ENCODE results near the gene ADIPOQ. TPM values are rescaled to one million over a fixed set of nuclear protein-coding genes. Genes with fewer than 3 reads are reported as not detected.
"Not testable (repeated sequence)": the region's sequence is repeated elsewhere in the genome, so short reads cannot be mapped to it uniquely, and the experiment has no call there.

Gene ADIPOQ
- total RNA-seq, 2 experiments from 2014 or later = not detected

DNA sequence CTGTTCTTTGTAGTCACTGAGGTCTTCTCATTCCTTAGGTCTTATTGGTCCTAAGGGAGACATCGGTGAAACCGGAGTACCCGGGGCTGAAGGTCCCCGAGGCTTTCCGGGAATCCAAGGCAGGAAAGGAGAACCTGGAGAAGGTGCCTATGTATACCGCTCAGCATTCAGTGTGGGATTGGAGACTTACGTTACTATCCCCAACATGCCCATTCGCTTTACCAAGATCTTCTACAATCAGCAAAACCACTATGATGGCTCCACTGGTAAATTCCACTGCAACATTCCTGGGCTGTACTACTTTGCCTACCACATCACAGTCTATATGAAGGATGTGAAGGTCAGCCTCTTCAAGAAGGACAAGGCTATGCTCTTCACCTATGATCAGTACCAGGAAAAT, 11.6 kb downstream of the ADIPOQ start:
- POLR2A ChIA-PET = no interaction called here
- CTCF ChIA-PET = interaction anchor here (1.2 to 1.5 kb wide), 2 partner anchors 77 to 311 kb away, joined by 3 read pairs; no protein-coding TSS in a partner anchor

GRCh38 chr3:186854954-186855353, 12.4 kb downstream of the ADIPOQ start:
- ChIA-PET POLR2A (no interaction called here), CTCF (interaction anchor here (0.7 kb wide), 1 partner anchor 178 kb away, joined by 3 read pairs; no protein-coding TSS in a partner anchor)

GRCh38 chr3:186857743-186858142, 15.2 kb downstream of the ADIPOQ start:
- CTCF ChIA-PET = interaction anchor here (0.6 to 2.0 kb wide), 2 partner anchors 73 to 308 kb away, joined by 3 to 6 read pairs; partner anchors contain the start of gene ST6GAL1
- POLR2A ChIA-PET = no interaction called here

DNA sequence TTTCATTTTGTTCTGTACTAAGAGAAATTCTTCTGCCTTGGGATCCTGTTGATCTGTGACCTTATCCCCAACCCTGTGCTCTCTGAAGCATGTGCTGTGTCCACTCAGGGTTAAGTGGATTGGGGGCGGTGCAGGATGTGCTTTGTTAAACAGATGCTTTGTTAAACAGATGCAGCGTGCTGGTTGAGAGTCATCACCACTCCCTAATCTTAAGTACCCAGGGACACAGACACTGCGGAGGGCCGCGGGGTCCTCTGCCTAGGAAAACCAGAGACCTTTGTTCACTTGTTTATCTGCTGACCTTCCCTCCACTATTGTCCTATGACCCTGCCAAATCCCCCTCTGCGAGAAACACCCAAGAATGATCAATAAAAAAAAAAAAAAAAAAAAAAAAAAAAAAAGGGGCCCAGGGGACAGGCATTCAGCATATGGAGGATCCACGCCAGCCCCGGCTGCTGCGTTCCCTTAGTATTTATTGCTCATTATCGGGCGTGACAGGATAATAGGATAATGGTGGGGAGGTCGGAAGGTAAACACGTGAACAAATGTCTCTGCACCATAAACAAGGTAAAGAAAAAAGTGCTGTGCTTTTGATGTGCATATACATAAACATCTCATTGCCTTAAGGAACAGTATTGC, 22.8 kb downstream of the ADIPOQ start:
- POLR2A ChIA-PET, CTCF ChIA-PET: not testable (repeated sequence)

- CTCF ChIA-PET, POLR2A ChIA-PET: not testable (repeated sequence)
Observed at GRCh38 chr3:186866095-186866494, 23.6 kb downstream of the ADIPOQ start.

GRCh38 chr3:186869253-186870100, 27.0 kb downstream of the ADIPOQ start:
- ChIA-PET CTCF (no interaction called here), POLR2A (no interaction called here)

DNA sequence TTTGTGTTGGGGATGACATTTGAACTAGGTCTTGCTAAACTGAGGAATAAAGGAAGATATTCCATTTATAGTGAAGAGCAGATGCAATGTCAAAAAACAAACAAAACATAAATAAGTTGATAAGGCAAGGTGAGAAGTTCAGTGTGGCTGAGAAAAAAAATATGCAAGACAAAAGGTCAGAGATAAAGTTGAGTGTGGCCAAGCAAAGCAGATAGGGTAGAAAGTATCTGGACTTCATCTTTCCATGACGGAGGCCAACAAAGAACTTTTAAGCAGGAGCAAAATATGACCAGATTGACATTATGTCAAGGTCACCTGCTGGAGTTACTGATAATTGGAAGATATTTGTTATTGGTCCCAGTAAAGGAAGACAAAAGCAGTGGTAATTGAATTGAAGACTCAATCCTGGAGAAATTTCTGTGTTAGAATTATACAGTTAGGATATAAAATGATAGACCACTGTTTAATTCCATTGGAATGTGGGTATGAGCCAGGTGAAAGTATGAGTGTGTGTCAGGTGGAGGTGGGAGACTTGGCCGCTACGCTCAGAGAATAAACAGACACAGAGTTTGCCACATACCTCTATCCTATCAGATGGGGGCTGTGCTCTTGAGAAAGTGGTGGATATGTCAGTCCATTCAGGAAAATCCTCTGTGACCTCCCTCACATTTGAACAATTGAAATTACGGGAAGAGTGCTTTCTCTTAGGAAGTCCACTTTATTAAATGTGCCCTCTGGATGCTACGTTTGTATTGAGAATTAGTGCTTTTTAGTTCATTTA, 28.1 kb downstream of the ADIPOQ start:
- ChIA-PET POLR2A (no interaction called here), CTCF (interaction anchor here (0.7 kb wide), 1 partner anchor 9 kb away, joined by 3 read pairs; no protein-coding TSS in a partner anchor)

DNA sequence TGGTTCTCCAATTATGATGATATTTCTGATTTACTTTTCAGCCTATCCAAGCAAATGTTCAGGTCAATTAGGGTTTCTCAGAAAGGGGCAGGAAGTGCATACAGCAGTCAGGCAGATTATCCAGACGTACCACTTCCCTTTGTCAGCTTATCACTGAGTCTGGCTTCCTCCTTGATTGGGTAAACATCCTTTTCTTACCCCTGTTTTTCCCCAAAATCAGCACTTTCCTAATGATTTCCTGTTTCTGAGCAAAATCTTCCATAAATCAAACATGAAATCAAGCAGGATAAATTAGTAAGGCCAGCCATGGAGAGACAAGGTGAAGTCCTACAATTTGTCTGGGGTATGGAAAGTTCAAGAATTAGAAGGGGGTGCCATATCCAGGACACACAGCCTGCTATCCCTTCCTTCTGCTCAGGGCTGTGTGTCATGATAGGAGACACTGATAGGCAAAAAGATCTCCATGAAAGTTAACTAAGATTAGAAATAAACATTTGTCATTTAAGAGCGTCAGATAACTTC, 29.0 kb downstream of the ADIPOQ start:
- ChIA-PET POLR2A (no interaction called here), CTCF (interaction anchor here (0.7 kb wide), 1 partner anchor 10 kb away, joined by 3 read pairs; no protein-coding TSS in a partner anchor)

DNA sequence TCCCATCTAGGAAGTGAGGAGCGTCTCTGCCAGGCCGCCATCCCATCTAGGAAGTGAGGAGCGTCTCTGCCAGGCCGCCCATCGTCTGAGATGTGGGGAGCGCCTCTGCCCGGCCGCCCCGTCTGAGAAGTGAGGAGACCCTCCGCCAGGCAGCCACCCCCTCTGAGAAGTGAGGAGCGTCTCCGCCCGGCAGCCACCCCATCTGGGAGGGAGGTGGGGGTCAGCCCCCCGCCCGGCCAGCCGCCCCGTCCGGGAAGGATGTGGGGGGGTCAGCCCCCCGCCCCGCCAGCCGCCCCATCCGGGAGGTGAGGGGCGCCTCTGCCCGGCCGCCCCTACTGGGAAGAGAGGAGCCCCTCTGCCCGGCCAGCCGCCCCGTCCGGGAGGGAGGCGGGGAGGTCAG, 31.3 kb downstream of the ADIPOQ start:
- POLR2A ChIA-PET, CTCF ChIA-PET: not testable (repeated sequence)

- CTCF ChIA-PET, POLR2A ChIA-PET: not testable (repeated sequence)
Observed at GRCh38 chr3:186874216-186874615, 31.7 kb downstream of the ADIPOQ start.

DNA sequence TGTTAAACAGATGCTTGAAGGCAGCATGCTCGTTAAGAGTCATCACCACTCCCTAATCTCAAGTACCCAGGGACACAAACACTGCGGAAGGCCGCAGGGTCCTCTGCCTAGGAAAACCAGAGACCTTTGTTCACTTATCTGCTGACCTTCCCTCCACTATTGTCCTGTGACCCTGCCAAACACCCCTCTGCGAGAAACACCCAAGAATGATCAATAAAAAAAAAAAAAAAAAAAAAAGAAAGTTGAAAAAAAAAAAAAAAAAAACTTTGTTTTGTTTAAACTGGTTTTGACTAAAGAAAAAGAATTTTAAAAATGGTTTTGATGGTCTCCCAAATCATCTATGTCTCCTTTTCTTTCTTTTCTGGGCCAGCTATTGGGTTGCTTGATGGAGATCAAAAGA, 32.3 kb downstream of the ADIPOQ start:
- CTCF ChIA-PET = interaction anchor here (0.7 kb wide), 2 partner anchors 57 to 1241 kb away, joined by 3 to 4 read pairs; no protein-coding TSS in a partner anchor
- POLR2A ChIA-PET = not testable (repeated sequence)

DNA sequence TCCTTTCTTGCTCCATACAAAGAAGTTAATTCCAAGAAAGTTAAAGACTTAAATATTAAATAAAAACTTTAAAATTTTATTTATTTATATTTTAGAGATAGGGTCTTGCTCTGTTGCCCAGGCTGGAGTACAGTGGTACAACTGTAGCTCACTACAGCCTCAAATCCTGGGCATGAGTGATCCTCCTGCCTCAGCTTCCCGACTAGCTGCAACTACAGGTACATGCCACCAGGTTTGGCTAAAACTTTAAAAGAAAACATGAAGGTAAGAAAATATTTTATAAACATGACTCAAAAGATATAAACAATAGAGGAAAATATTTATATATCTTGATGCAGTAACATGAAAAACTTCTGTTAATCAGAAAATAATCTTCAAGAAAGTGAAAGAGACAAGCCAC, 33.2 kb downstream of the ADIPOQ start:
- POLR2A ChIA-PET = no interaction called here
- CTCF ChIA-PET = no interaction called here

DNA sequence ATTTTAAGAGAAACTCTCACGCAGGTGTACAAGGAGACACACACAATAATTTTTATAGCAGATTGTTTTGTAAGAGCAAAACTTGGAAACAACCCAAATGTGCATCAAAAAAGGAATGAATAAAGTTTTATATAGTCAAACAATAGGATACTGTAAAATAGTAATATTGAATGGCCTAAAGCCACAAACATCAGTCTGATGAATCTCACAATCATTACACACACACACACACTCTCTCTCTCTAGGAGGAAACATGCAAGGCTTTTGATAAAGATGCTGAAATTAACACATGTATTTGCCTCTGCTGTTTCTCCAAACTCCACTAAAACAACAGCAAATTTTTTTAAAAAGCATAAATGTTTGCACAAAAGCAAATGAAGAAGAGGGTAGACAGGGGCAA, 37.3 kb downstream of the ADIPOQ start:
- POLR2A ChIA-PET = interaction anchor here (0.6 to 1.8 kb wide), 4 partner anchors 51 to 126 kb away, joined by 3 to 5 read pairs (median 4); partner anchors contain the start of gene ST6GAL1
- CTCF ChIA-PET = interaction anchor here (1.2 to 2.9 kb wide), 4 partner anchors 17 to 259 kb away, joined by 4 to 11 read pairs (median 6); partner anchors contain the start of gene RPL39L

DNA sequence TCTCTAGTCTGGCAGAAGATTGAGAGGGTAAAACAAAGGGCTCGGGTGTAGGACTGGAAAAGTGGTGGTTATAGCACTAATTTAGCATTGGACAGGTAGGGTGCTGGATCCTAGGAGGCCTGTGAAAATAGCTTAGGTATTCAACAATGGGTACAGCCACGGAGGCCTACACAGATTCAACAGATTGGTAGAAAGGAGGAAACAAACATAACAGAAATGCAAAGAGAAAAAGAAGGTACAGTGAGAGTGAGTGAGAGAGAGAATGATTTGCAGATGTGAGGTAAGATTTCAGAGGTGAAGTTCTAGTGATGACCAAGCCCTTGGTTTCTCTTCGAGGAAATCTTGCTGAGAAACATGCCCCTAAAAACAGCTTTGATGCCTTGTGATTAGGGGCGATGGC, 37.9 kb downstream of the ADIPOQ start:
- POLR2A ChIA-PET = interaction anchor here (0.6 to 1.8 kb wide), 5 partner anchors 50 to 126 kb away, joined by 3 to 8 read pairs (median 4); partner anchors contain the start of gene ST6GAL1

GRCh38 chr3:186882150-186882524, 39.6 kb downstream of the ADIPOQ start:
- ChIA-PET POLR2A (interaction anchor here (0.9 to 1.0 kb wide), 2 partner anchors 22 to 99 kb away, joined by 3 read pairs; partner anchors contain the start of gene EIF4A2), CTCF (interaction anchor here (2.9 kb wide), 1 partner anchor 22 kb away, joined by 11 read pairs; no protein-coding TSS in a partner anchor)

More for the DNA sequence above, 37.9 kb downstream of the ADIPOQ start:
- CTCF ChIA-PET = interaction anchor here (1.0 to 2.9 kb wide), 6 partner anchors 18 to 259 kb away, joined by 4 to 11 read pairs (median 4); partner anchors contain the start of gene RPL39L

- POLR2A ChIA-PET = interaction anchor here (1.0 kb wide), 1 partner anchor 100 kb away, joined by 3 read pairs; the partner anchor contains the start of gene EIF4A2
- CTCF ChIA-PET = interaction anchor here (0.7 to 2.9 kb wide), 2 partner anchors 23 to 218 kb away, joined by 4 to 11 read pairs; no protein-coding TSS in a partner anchor
Observed at GRCh38 chr3:186882881-186883685, 40.6 kb downstream of the ADIPOQ start.

- POLR2A ChIA-PET = no interaction called here
- CTCF ChIA-PET = no interaction called here
Observed at GRCh38 chr3:186883686-186884058, 41.2 kb downstream of the ADIPOQ start.

DNA sequence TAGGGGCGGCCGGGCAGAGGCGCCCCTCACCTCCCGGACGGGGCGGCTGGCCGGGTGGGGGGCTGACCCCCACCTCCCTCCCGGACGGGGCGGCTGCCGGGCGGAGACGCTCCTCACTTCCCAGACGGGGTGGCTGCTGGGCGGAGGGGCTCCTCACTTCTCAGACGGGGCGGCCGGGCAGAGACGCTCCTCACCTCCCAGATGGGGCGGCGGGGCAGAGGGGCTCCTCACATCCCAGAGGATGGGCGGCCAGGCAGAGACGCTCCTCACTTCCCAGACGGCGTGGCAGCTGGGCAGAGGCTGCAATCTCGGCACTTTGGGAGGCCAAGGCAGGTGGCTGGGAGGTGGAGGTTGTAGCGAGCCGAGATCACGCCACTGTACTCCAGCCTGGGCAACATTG, 42.4 kb downstream of the ADIPOQ start:
- CTCF ChIA-PET, POLR2A ChIA-PET: not testable (repeated sequence)
